ENCODE results near the gene PRKAR1B.

PRKAR1B gene

DNA sequence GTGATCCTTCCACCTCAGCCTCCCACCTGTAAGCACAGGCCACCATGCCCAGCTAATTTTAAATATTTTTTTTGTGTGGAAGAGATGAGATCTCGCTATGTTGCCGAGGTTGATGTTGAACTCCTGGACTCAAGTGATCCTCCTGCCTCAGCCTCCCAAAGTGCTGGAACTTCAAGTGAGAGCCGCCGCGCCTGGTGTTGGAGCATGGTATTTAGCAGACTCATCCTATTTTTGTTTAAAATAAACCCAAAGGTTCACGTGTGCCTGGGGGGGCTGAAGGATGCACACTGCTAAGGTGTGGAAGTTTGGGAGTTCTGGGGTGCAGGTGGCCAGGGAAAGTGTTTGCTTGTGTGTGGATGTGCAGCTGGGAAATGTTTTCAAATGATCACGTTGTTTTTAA, 225.6 kb downstream of the PRKAR1B start:
- DNase-seq (ENCODE audit: low read depth in 1 of 2, low spot score in 1 of 2), result no peak

DNA sequence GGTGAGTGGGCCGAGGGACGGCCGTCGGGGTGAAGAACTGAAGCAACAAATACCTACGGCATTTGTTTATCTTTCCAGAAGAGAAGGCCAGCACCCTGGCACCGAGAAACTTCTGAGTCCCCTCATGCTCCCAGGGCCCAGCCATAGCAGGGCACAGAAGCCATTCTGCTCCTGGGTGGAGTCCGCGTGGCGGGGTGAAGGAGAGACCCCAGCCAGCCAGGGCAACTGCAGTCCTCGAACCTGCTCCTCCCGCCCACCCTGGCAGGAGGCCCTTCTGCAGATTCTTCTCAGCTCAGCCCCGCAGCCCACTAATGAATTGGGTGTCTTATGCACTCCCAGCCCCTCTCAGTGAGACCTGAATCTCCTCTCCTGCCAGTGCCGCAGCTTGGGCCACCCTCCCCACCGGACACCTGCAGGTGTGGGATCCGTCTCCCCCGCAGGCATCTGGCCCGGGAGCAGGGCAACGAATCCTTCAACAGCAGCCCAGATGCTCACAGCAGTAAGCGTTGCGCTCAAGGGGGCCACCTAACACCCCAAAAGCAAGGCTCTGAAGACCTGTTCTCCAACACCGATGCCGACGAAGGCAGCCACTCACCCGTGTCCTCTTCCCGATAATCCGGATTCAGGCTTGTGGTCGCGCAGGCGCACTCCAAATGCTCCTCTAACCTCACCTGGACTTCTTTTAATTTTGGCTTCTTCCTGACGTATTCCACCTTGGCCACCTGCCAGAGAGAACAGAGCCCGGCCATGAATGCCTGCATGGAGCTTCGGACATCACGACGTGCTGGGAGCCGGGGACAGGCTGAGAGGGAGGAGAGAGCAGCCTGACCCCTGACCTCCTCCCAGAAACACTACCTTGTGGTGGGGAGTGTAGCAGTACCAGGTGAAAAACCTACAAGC, 226.3 kb downstream of the PRKAR1B start:
- no peak for DNase-seq (ENCODE audit: low read depth in 1 of 2, low spot score in 1 of 2)

DNA sequence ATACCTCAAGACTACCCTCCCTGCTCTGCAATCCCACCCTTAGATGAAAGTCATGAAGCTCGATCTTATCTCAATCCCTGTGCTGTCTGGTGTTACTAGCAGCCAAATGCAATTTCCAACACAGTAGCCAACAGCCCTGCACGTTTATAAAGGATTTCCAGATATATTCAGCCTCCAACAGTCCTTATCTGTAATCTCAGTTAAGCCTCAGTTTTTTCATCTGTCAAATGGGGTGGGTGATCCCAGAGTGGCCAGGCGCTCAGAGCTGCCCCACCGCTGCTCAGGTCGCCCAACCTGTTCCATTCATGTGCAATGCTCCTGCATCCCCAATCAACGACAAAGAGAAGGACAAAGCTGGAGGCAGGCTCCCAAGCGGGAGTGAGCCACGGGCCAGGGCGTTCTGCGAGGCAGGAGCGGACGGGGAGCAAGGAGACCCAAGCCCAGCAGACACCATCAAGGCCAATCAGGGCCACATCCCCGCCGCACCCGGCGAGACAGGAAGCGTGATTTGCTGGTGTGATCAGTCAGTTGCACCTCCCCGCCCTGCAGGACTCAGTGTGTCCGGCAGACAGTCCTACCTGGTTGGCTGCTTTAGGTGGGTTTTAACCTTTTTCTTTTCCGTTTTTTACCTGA, 227.1 kb downstream of the PRKAR1B start:
- DNase-seq (ENCODE audit: low read depth in 1 of 2, low spot score in 1 of 2), result no peak

Data from activated T-helper 1 cell treated with anti-CD3 and anti-CD28 coated beads, Interleukin-2, amount 50 U/mL, for 16 hours (primary cell).